Upper lobe of right lung (tissue), 1 donor: ENCODE measurements around the gene CSTB. TPM values are rescaled to one million over a fixed set of nuclear protein-coding genes. Genes with fewer than 3 reads are reported as not detected.

ENCODE experiments used
- ATAC-seq: fragments of 200-7000 bp; cut with Tn5 transposase; one replicate; pipeline ENCODE4 v1.9.1; 2020; ENCODE audit warnings: mild to moderate bottlenecking, moderate library complexity
- DNase-seq: peaks from one replicate; pipeline ENCODE4 v3.0.0-alpha.2; 2020
- H3K27ac ChIP-seq: fragments of 200-600 bp; one replicate; pipeline ENCODE4 v1.8.0; 2022
- H3K27me3 ChIP-seq: fragments of 200-600 bp; one replicate; pipeline ENCODE4 v1.8.0; 2022; ENCODE audit warnings: mild to moderate bottlenecking
- H3K36me3 ChIP-seq: fragments of 200-600 bp; one replicate; pipeline ENCODE4 v1.8.0; 2022
- H3K4me1 ChIP-seq: fragments of 200-600 bp; one replicate; pipeline ENCODE4 v1.8.0; 2022
- H3K4me3 ChIP-seq: fragments of 200-600 bp; one replicate; pipeline ENCODE4 v1.8.0; 2022; ENCODE audit warnings: mild to moderate bottlenecking
- H3K9me3 ChIP-seq: fragments of 200-600 bp; one replicate; pipeline ENCODE4 v1.8.0; 2022
- CTCF ChIP-seq: fragments of 200-600 bp; IDR thresholded peaks from one replicate; pipeline ENCODE4 v1.8.0; 2022; ENCODE audit warnings: antibody characterized with exemption
- intact Hi-C: fragments of 100-400 bp; cut with DNase I; formaldehyde crosslinking; loops from one replicate; pipeline ENCODE4 v1.11.0; 2022
- total RNA-seq: library from RNA; stranded (reverse); fragmentation: NEBNext Ultra II Directional; extraction: Animal tissue kit (Norgen Biotek cat#: 25700); gene quantifications from one replicate; pipeline ENCODE4 v1.2.1, GENCODE V29; 2021
- donor health status: DM: no; HTN: yes; CAD: no; lungs with severe emphysema.

CSTB gene
- total RNA-seq, 1 donor from 2014 or later: 148 TPM

GRCh38 chr21:43801006-43801783 is 25.1 kb upstream of the CSTB start:
- DNase-seq (no peak), ATAC-seq (no peak)
- TF ChIP-seq CTCF: no peak
- Histone ChIP-seq H3K27me3 (no peaks in the 10 kb centered on the region), H3K27ac (no peak overlapping the region), H3K4me3 (no peak overlapping the region), H3K4me1 (no peaks in the 10 kb centered on the region), H3K9me3 (no peaks in the 10 kb centered on the region), H3K36me3 (peaks cover 70% of the 10 kb centered on the region)
- intact Hi-C loops: loop anchor here (10.0 kb wide), 1 partner anchor 104 kb away; no protein-coding TSS in a partner anchor

- ATAC-seq: no peak
- intact Hi-C loops: loop anchor here (10.0 kb wide), 1 partner anchor 104 kb away; no protein-coding TSS in a partner anchor
Observed at GRCh38 chr21:43800566-43800965, 24.5 kb upstream of the CSTB start.

DNA sequence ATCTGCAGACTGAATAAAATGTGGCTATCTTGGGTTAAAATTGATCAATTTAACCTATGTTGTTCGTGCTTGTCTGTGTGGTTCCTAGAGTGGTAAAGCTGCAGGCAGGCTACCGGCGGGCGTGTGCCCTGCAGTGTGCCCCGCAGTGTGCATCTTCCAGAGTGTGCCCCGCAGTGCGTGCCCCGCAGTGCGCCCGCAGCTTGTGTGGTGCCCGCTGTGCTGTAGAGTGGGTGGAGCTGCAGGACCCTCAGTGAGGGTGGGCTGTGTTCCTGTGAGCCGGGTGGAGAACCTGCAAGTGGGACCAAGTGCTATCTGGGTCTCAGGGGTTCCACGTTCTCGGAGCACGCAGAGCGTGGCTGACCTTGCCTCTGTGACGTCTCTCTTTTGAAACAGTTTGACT is 24.0 kb upstream of the CSTB start:
- Histone ChIP-seq H3K36me3 (peaks cover 81% of the 10 kb centered on the region), H3K4me1 (no peaks in the 10 kb centered on the region), H3K4me3 (no peak overlapping the region), H3K27ac (no peak overlapping the region), H3K9me3 (no peaks in the 10 kb centered on the region), H3K27me3 (no peaks in the 10 kb centered on the region)
- DNase-seq: no peak
- no peak for TF ChIP-seq CTCF
- no peak for ATAC-seq
- intact Hi-C loops: loop anchor here (10.0 kb wide), 1 partner anchor 105 kb away; no protein-coding TSS in a partner anchor

More at GRCh38 chr21:43800566-43800965, 24.5 kb upstream of the CSTB start:
- H3K27ac ChIP-seq: no peak overlapping the region
- no peaks in the 10 kb centered on the region for H3K4me1 ChIP-seq
- no peak overlapping the region for H3K4me3 ChIP-seq
- DNase-seq: no peak
- H3K27me3 ChIP-seq: no peaks in the 10 kb centered on the region
- no peaks in the 10 kb centered on the region for H3K9me3 ChIP-seq
- peaks cover 76% of the 10 kb centered on the region for H3K36me3 ChIP-seq
- TF ChIP-seq CTCF: no peak

DNA sequence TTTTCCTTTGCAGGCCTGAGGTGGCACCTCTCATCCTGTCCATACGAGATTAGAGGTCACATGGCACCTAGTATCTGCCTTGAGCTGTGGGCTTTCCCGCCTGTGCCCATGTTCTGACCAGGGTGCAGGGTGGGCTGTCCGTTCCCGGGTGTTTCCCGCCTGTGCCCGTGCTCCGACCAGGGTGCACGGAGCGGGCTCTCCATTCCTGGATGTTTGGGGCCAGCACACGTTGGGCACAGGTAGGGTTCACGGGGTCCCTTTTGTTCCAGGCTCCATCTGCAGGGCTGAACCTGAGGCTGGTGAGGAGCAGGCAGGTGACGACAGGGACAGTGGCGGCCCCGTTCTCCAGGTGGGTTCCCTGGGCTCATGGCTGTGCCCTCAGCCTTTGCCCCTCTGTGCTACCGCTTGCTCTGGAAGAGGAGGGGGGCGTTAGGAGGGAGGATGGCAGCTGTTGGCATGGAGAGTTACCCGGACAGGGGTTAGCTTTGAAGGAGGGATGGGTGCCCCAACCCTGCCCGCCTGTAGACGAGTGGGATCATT is 23.3 kb upstream of the CSTB start:
- DNase-seq: no peak
- Histone ChIP-seq H3K9me3 (no peaks in the 10 kb centered on the region), H3K4me3 (no peak overlapping the region), H3K4me1 (no peaks in the 10 kb centered on the region), H3K27me3 (no peaks in the 10 kb centered on the region), H3K36me3 (peaks cover 87% of the 10 kb centered on the region), H3K27ac (no peak overlapping the region)
- intact Hi-C loops: no loop called here
- ATAC-seq: no peak
- no peak for TF ChIP-seq CTCF

- H3K4me3 ChIP-seq: no peak overlapping the region
- ATAC-seq (no peak), DNase-seq (no peak)
- intact Hi-C loops: no loop called here
- TF ChIP-seq CTCF: no peak
- no peaks in the 10 kb centered on the region for H3K27me3 ChIP-seq
- H3K4me1 ChIP-seq: no peaks in the 10 kb centered on the region
- no peak overlapping the region for H3K27ac ChIP-seq
- H3K9me3 ChIP-seq: no peaks in the 10 kb centered on the region
- peaks cover 95% of the 10 kb centered on the region for H3K36me3 ChIP-seq
Observed at GRCh38 chr21:43797925-43798715, 22.0 kb upstream of the CSTB start.
